Colon (tissue), 2 donors: ENCODE data around the gene ACOXL.

Source experiments
- FAIRE-seq: peaks from 2 replicates; lab custom pipeline; 2012; peaks lifted over from hg19 to GRCh38; lab: Jason Lieb, UNC
- donor health status: control.
- donor health status: control.

Gene ACOXL

GRCh38 chr2:110794951-110795350, 62.6 kb downstream of the ACOXL start:
- no peak for FAIRE-seq

DNA sequence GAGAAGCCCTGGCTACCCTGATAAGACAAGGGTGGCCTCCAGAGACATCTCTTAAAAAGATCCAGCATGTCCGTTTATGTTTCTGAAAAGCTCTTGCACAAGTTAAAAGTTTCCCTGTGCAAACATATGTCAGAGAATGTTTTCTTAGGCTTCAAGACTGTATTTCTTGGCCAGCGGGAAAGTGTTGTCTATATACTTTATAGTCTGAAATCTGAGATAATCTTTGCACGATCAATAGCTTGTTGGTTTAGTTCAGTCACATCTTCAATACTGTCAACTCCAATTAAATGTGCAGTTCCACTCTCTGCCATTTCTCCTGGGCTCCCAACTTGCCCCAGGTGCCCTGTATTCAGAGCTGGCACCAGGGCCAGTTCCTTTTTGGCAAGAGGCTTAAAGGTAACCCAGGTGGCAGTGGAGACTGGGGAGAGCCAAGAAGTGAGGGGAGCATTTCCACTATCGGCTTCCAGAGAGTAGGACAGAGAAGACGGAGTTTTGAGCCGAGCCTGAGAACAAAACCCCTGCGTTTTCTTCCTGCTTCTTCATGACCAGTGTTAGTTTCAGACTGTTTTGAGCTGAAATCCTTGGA, 64.4 kb downstream of the ACOXL start:
- no peak for FAIRE-seq

DNA sequence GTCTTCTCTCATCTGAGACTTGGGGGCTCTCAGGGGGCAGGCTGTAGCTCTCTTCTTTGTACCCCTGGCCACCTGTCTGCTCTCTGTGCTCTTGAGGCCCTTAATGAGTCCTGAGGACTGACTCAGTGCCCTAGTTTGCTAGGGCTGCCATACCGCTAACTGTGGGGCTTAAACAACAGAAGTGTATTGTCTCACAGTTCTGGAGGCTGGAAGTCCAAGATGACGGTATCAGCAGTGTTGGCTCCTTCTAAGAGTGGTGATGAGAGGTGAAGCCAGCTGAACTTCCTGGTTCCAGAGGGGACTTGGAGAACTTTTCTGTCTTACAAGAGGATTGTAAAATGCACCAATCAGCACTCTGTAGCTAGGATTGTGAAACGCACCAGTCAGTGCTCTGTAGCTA, 67.0 kb downstream of the ACOXL start:
- FAIRE-seq, result no peak

DNA sequence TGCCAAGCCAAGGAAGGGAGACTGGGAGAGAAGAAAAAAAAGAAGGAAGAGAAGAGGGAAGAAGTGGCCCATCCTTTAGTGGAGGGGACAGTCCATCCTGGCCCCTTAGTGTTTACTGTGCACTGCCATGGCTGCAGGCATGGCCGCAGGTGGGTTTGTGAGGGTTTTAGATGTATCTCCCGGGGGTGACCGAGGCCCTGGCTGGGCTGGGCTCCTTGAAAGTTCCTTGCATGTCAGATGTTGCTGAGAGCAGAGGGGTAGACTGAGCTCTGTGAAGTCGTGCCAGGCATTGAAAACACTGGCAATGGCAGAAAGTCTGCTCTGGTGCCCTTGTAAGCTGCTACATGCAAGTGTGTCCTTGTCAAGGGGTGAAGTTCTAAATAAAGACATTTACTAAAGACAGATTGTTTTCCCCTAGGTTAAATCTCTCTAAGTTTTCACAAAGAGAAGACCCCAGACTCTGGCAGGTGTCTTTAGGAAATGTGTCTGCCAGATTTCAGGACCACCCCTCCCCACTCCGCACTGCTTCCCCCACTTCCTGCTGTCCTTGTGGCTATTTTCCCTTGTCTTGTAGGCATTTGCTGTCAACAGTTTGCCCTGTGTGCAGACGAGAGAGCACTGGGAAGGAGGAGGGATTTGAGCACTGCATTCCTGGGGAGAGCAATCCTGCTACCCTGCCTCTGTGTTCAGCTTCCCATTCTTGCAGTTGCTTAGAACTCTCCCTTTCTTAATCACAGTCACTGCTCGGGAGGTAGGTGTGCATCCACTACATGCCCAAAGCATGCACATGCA, 68.4 kb downstream of the ACOXL start:
- no peak for FAIRE-seq

GRCh38 chr2:110802208-110802932, 70.0 kb downstream of the ACOXL start:
- FAIRE-seq, result no peak

DNA sequence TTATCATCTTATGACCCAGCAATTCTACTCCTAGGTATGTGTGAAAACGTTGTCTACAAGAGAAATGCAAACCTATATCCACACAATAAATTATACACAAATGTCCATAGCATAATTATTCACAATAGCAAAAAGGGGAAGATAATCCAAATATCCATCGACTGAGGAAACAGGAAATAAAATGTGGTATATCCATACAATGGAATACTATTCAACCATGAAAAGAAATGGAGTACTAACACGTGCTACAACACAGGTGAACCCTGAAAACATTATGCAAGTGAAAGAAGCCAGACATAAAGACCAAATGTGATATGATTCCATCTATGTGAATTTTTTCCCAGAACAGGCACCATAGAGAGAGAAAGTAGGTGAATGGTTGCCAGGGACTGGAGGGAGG, 72.1 kb downstream of the ACOXL start:
- FAIRE-seq, result no peak

GRCh38 chr2:110804915-110805314, 72.5 kb downstream of the ACOXL start:
- no peak for FAIRE-seq

DNA sequence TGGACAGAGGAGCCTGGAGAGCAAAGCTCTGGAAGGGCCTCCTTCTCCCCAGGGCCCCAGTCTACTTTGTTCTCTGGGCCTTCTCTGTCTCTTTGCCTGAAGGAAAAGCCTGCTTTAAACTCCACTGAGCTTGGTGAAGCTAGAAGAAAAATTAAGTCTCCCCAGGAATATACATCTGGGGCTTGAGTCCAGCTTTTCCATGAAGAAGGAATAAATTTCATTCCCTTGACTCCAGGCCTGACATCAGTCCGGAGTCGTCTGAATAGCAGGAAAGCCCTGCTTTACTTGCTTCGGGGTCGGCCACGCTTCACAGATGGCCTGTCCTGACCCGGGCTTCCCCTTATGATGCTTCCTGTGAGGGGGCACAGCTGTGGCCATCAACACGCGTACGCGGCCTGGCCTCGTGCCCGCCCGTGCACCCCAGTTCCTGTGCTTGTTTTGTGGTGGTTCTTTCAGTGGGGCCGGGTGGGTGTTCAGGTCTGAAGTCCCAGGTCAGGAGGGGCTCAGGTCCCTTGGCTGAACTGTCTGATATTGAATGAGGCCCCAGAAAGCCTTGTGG, 73.6 kb downstream of the ACOXL start:
- FAIRE-seq, result no peak

DNA sequence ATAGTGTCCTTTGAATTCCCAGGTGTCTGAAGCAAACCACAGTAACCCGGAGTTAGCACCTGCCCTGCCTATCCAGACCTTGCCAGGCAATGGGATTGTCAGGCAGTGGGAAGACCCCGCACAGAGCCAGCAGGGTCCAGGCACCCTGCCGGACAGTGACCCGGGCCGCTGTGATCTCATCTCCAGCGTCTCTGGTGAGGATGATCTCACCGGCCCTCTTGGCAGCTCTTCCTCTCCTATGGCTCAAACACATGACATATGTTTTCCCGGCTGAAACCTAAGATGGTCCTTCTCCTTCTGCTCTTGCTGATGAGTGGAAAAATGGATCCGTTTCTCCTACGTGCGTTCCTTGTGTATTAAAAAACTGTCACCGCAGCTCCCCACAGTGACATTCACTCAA, 75.1 kb downstream of the ACOXL start:
- FAIRE-seq, result no peak

- no peak for FAIRE-seq
These were observed 78.0 kb downstream of the ACOXL start for GRCh38 chr2:110810404-110810803.

DNA sequence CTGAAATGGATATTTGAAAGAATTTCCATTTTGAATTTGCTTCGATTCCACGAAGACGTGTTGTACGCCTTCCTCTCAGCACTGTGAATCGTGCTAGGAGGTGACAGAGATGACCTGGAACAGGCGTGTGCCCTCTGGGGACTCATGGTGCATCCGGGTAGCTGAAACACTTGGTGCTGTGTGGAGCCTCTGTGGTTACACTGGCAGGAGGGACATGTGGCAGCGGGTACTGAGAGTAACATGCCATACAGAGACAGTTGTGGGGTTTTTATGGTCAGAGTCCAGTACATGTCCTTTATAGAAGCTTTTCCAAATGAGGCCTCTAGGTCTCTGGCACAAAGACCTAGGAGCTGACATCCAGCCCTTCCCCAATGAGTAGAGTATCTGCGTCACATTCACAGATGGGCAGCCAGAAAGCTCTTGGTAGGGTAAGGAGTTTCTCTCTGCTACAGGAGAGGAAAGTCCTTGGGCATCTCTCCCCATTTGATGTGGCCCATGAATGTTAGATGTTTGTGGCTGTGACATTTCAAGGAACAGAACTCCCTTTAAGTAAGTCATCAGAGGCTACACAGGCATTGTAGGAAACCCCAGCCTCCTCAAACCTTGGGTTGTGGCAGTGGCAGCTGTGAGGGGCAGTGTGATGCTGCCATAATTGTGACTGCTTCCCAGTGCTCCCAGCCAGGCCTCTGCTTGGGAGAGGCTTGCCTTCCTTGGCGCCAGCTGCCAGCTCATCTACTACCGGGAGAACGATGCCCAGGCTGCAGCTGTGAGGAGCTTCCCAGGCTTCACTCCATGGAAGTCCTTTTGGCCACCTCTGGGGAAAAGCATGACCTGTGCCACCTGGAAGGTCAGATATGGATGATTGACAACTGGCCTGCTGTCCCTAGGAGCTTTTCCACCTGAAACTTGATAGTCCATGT, 80.6 kb downstream of the ACOXL start:
- no peak for FAIRE-seq

DNA sequence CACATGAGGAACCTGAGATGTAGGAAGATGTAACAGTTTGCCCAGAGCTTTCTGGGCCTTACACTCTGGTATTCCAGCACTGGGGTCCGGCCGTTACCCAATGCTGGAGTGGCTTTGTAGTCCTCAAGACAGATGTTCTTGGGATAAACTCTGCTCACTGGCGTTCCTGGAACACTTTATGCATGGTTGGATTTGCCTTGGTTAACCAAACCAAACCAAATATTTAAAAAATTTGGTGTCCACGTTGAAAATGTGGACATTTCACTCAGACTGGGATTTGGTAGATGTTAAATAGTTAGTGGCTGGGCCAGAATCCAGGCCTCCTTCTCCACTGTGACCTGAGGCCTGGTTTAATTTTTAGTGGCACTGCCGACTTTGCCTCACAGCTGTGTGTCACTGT, 81.5 kb downstream of the ACOXL start:
- FAIRE-seq, result no peak

- FAIRE-seq, result no peak
These were observed 83.6 kb downstream of the ACOXL start for GRCh38 chr2:110815938-110816337.

GRCh38 chr2:110816404-110817365, 84.3 kb downstream of the ACOXL start:
- no peak for FAIRE-seq

- no peak for FAIRE-seq
These were observed 86.6 kb downstream of the ACOXL start for GRCh38 chr2:110818767-110819481.

GRCh38 chr2:110819711-110820110, 87.3 kb downstream of the ACOXL start:
- FAIRE-seq, result no peak

DNA sequence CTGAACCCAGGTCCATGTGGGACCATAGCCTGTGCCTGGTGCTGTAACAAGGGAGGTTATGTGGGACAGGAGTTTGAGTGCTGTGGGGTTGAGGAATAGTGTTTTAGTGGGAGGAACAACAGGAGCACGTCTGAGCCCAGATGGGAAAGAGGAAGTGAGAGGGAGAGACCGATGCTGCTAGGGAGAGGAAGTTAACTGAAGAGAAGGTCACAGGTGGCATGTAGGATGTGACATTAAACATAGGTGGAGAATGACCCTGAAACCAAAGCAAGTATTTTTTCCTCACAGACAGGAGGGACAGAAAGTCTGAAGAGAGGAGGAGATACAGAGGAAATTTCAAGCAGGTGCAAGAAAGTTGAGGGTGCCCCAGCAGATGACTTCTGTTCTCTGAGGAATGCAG, 87.8 kb downstream of the ACOXL start:
- FAIRE-seq, result no peak

- FAIRE-seq, result no peak
These were observed 90.8 kb downstream of the ACOXL start for GRCh38 chr2:110823165-110823564.

GRCh38 chr2:110827511-110827910, 95.1 kb downstream of the ACOXL start:
- FAIRE-seq, result no peak

GRCh38 chr2:110828330-110828729, 96.0 kb downstream of the ACOXL start:
- FAIRE-seq, result no peak
